Psoas muscle (tissue), 8 donors: ENCODE measurements around the gene PDE4C. TPM values are rescaled to one million over a fixed set of nuclear protein-coding genes. Genes with fewer than 3 reads are reported as not detected.
"Not testable (repeated sequence)": the region's sequence is repeated elsewhere in the genome, so short reads cannot be mapped to it uniquely, and the experiment has no call there.

Experiments used
- ATAC-seq, 4 donors: fragments of 200-7000 bp; cut with Tn5 transposase; one replicate each; pipeline ENCODE4 v1.9.1; 2020; ENCODE audit warnings: moderate library complexity in 3 of 4, mild to moderate bottlenecking in 2 of 4
- DNase-seq, 2 donors: peaks; one replicate each; pipeline ENCODE4 v3.0.0-alpha.2; 2020
- H3K27ac ChIP-seq: fragments of 200-600 bp; one replicate; pipeline ENCODE4 v1.8.0; 2022
- H3K27me3 ChIP-seq, 3 donors: fragments of 200-600 bp in 1 of 3; one replicate each; pipeline versions ENCODE4 v1.6.1 to v1.8.0; 2013 to 2022; ENCODE audit warnings: low read length in 2 of 3, mild to moderate bottlenecking in 2 of 3, moderate library complexity in 1 of 3; ENCODE audit not compliant: insufficient read depth in 3 of 3
- H3K36me3 ChIP-seq, 2 donors: fragments of 200-600 bp in 1 of 2; one replicate each; pipeline versions ENCODE4 v1.6.1 to v1.8.0; 2013 to 2022; ENCODE audit warnings: low read depth in 1 of 2, mild to moderate bottlenecking in 1 of 2, moderate library complexity in 1 of 2; ENCODE audit not compliant: insufficient read depth in 1 of 2
- H3K4me1 ChIP-seq: fragments of 200-600 bp; one replicate; pipeline ENCODE4 v1.8.0; 2022
- H3K4me3 ChIP-seq: fragments of 200-600 bp; one replicate; pipeline ENCODE4 v1.8.0; 2022; ENCODE audit warnings: mild to moderate bottlenecking
- H3K9me3 ChIP-seq: fragments of 200-600 bp; one replicate; pipeline ENCODE4 v1.8.0; 2022
- CTCF ChIP-seq: fragments of 200-600 bp; IDR thresholded peaks from one replicate; pipeline ENCODE4 v1.8.0; 2022; ENCODE audit warnings: antibody characterized with exemption
- WGBS, 3 donors: extraction: QIAGEN DNeasy Blood & Tissue Kit; methylation state at CpG; one replicate each; pipeline versions ENCODE4 v1.1.6 to v1.1.7; 2013; 5-methylcytosine and 5-hydroxymethylcytosine counted together
- intact Hi-C, 2 donors: fragments of 100-400 bp; cut with DNase I; formaldehyde crosslinking; loops; one replicate each; pipeline versions ENCODE4 v1.11.0 to v1.14.2; 2022
- polyA plus RNA-seq, 3 donors: library from polyadenylated mRNA; stranded (reverse); fragments of 200-250 nt; gene quantifications; one replicate each; pipeline ENCODE4 v1.2.3, GENCODE V29; 2013
- total RNA-seq, 4 donors: library from RNA; stranded (reverse); fragmentation: NEBNext Ultra II Directional in 2 of 4; extraction: Animal tissue kit (Norgen Biotek cat#: 25700) in 2 of 4; gene quantifications; one replicate each; pipeline versions ENCODE4 v1.2.1 to v1.2.4, GENCODE V29; 2021 to 2023
- donor health status: healthy with polysubstance abuse.
- donor health status: DM: no; HTN: no; CAD: no; lungs with moderate emphysema.
- donor health status: Bipolar disorder and iron deficiency.
- donor health status: healthy.
- donor health status: DM: yes; HTN: yes; CAD: no.
- donor health status: DM: no; HTN: no; CAD: no.
- donor health status: DM: no; HTN: no; CAD: no.
- donor health status: DM: yes; HTN: yes; CAD: no.

The PDE4C gene
- total and polyA plus RNA-seq, 7 donors = 0.27 to 2.5 (median 0.86) TPM

DNA sequence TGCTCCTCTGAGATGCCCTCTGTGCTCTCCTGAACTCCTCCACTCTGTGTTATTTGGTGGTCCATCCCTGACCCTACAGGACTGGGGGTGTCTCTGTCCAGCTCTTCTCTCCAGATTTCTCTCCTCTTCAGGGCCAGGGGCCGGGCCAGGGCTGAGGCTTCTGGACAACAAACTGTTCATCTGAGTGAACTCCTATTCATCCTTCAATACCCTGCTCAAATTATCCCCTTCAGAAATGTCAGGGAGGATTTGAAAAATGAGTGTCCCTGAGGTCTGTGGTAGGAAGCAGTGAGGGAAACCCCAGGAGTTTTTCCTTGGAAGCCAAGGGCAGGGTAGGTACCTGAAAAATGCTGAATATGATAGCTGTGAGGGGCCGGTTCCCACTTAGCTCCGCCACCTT is 7.6 kb downstream of the PDE4C start:
- H3K27me3 ChIP-seq = peaks cover 0 to 3% (median 0%) of the 10 kb centered on the region in 3 donors
- H3K4me1 ChIP-seq = no peaks in the 10 kb centered on the region
- no peaks in the 10 kb centered on the region for H3K9me3 ChIP-seq
- no peak for TF ChIP-seq CTCF
- 87 to 97% (median 89%) methylated on average over 3 of the region's 3 CpGs for WGBS, 3 donors
- ATAC-seq (no peak), DNase-seq (no peak)
- no peak overlapping the region for H3K4me3 ChIP-seq
- no peaks in the 10 kb centered on the region for H3K36me3 ChIP-seq
- no peak overlapping the region for H3K27ac ChIP-seq
- intact Hi-C loops = no loop called here

GRCh38 chr19:18218159-18218558 is 8.1 kb downstream of the PDE4C start:
- 82 to 89% (median 82%) methylated on average over 17 of the region's 17 CpGs for WGBS, 3 donors
- Histone ChIP-seq H3K27me3 (peaks cover 0 to 3% (median 0%) of the 10 kb centered on the region in 3 donors), H3K4me1 (no peaks in the 10 kb centered on the region), H3K27ac (no peak overlapping the region), H3K36me3 (no peaks in the 10 kb centered on the region), H3K4me3 (no peak overlapping the region), H3K9me3 (no peaks in the 10 kb centered on the region)
- intact Hi-C loops = no loop called here
- ATAC-seq = no peak
- TF ChIP-seq CTCF = no peak
- no peak for DNase-seq

DNA sequence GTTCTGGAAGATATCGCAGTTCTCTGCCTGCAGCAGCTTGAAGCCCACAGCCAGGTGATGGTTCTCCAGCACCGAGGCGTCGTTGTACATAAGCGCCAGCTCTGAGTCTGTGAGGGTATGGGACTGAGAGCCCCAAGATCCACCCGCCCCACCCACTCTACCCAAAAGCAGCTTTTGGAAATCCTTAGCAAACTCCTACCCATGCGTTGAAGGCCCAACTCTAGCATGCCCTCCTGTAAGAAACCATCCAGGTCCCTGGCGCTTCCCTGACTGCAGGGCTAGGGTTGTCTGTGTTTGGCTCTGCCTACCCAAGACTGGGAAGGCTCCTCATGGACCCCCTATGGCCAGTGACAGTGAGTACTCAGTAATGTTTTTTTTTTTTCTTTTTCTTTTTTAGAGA is 9.4 kb downstream of the PDE4C start:
- intact Hi-C loops = no loop called here
- H3K27me3 ChIP-seq = peaks cover 0 to 3% (median 0%) of the 10 kb centered on the region in 3 donors
- no peak for DNase-seq
- no peak for TF ChIP-seq CTCF
- no peak for ATAC-seq
- no peaks in the 10 kb centered on the region for H3K9me3 ChIP-seq
- H3K27ac ChIP-seq = no peak overlapping the region
- H3K36me3 ChIP-seq = no peaks in the 10 kb centered on the region
- H3K4me3 ChIP-seq = no peak overlapping the region
- 91 to 96% (median 96%) methylated on average over 8 of the region's 8 CpGs for WGBS, 3 donors
- H3K4me1 ChIP-seq = no peaks in the 10 kb centered on the region

DNA sequence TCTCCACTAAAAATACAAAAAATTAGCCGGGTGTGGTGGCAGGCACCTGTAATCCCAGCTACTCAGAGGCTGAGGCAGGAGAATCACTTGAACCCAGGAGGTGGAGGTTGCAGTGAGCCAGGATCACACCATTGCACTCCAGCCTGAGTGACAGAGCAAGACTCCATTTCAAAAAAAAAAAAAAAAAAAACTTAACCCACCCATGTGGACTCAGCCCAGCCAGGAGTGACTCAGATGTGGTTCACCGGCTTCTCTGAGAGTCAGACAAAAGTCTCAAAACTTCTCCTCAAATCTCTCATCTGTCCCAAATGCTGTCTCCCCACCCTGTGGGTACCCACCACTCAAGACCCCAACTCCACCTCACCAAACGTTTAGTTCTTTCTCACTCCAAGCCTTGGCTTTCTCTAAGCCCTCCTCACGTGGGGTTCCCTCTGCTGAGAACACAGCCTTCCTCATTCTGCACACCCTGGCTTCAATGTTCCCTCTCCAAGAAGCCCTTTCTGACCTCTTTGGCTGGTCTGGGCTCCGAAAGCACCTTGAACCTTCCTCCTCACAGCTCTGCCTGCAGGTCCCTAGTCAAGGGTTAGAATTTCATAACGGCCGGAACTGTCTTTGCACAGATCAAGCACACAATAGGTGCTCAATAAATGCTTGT is 11.3 kb downstream of the PDE4C start:
- whole genome bisulfite sequencing, 3 donors = 66 to 79% (median 67%) methylated on average over 7 of the region's 7 CpGs
- no peaks in the 10 kb centered on the region for H3K27me3 ChIP-seq
- no peak overlapping the region for H3K27ac ChIP-seq
- DNase-seq = no peak
- TF ChIP-seq CTCF = no peak
- no peaks in the 10 kb centered on the region for H3K9me3 ChIP-seq
- no peak overlapping the region for H3K4me3 ChIP-seq
- H3K4me1 ChIP-seq = no peaks in the 10 kb centered on the region
- intact Hi-C loops = no loop called here
- H3K36me3 ChIP-seq = no peaks in the 10 kb centered on the region
- no peak for ATAC-seq

DNA sequence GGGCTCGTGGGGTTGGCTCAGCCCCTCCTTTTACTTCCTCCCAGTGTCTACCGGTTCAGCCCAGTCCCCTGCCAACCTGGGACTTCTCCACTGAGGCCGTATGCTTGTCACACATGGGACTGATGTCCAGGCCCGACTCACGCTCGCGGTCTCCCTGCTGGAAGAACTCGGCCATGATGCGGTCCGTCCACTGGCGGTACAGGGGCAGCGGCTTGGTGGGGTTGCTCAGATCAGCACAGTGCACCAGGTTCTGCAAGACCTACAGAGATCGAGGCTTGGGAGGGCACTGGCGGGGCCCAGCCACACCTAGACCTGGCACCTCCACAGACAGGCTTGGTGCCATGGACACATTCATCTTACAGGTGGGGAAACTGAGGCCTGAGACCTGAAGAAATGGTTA is 14.6 kb downstream of the PDE4C start:
- ATAC-seq = no peak

GRCh38 chr19:18209912-18210311 is 16.3 kb downstream of the PDE4C start:
- H3K27ac ChIP-seq, H3K9me3 ChIP-seq, DNase-seq, H3K27me3 ChIP-seq, ATAC-seq, H3K36me3 ChIP-seq, H3K4me3 ChIP-seq: not testable (repeated sequence)
- 85 to 86% (median 86%) methylated on average over 4 to 5 of the region's 5 CpGs for WGBS, 3 donors
- intact Hi-C loops = loop anchor here (5.0 kb wide), 2 partner anchors 122 to 202 kb away; no protein-coding TSS in a partner anchor
- peaks cover 10% of the 10 kb centered on the region for H3K4me1 ChIP-seq

More for the DNA sequence above, 14.6 kb downstream of the PDE4C start:
- DNase-seq = no peak
- Histone ChIP-seq H3K4me1 (peaks cover 5% of the 10 kb centered on the region), H3K4me3 (no peak overlapping the region), H3K27ac (no peak overlapping the region), H3K36me3 (no peaks in the 10 kb centered on the region), H3K27me3 (no peaks in the 10 kb centered on the region), H3K9me3 (no peaks in the 10 kb centered on the region)
- no peak for TF ChIP-seq CTCF
- 82 to 83% (median 83%) methylated on average over 14 of the region's 14 CpGs for WGBS, 3 donors
- intact Hi-C loops = no loop called here
